ENCODE data around the gene SMYD2.

GRCh38 chr1:214280386-214281020, 456 bp upstream of the SMYD2 start:
- no peak for TF ChIP-seq EP300 (IDR thresholded peaks at IDR 0.05)
- TF ChIP-seq POLR2AphosphoS5 (IDR thresholded peaks at IDR 0.05), result no peak
